GM21529 (cell line): ENCODE data around the gene MYCBPAP.

Experiments
- ATAC-seq: cut with Tn5 transposase; IDR thresholded peaks from one replicate; pipeline ENCODE4 v1.9.1; 2021; ENCODE audit not compliant: unreplicated experiment

MYCBPAP gene

GRCh38 chr17:50569592-50569991 lies 61.4 kb downstream of the MYCBPAP start:
- ATAC-seq: no peak

- ATAC-seq: no peak
These were observed 61.8 kb downstream of the MYCBPAP start for GRCh38 chr17:50570032-50570431.

- no peak for ATAC-seq
These were observed 62.3 kb downstream of the MYCBPAP start for GRCh38 chr17:50570528-50570927.

GRCh38 chr17:50571681-50572080 lies 63.4 kb downstream of the MYCBPAP start:
- ATAC-seq: no peak

- no peak for ATAC-seq
These were observed 64.3 kb downstream of the MYCBPAP start for GRCh38 chr17:50572541-50572940.

GRCh38 chr17:50573866-50574611 lies 65.8 kb downstream of the MYCBPAP start:
- no peak for ATAC-seq

- no peak for ATAC-seq
These were observed 67.5 kb downstream of the MYCBPAP start for GRCh38 chr17:50575581-50576210.

GRCh38 chr17:50576864-50577263 lies 68.6 kb downstream of the MYCBPAP start:
- ATAC-seq: no peak

- ATAC-seq: no peak
These were observed 69.3 kb downstream of the MYCBPAP start for GRCh38 chr17:50577451-50577954.

- no peak for ATAC-seq
These were observed 69.9 kb downstream of the MYCBPAP start for GRCh38 chr17:50578173-50578572.

GRCh38 chr17:50579399-50579798 lies 71.2 kb downstream of the MYCBPAP start:
- ATAC-seq: no peak

GRCh38 chr17:50580646-50581045 lies 72.4 kb downstream of the MYCBPAP start:
- no peak for ATAC-seq
